GM18909 (cell line): ENCODE data around the gene LGALS9.
"Not testable (repeated sequence)": the region's sequence is repeated elsewhere in the genome, so short reads cannot be mapped to it uniquely, and the experiment has no call there.

Experiments used
- ATAC-seq: cut with Tn5 transposase; IDR thresholded peaks from one replicate; pipeline ENCODE4 v1.9.1; 2021; ENCODE audit warnings: mild to moderate bottlenecking; ENCODE audit not compliant: unreplicated experiment, poor library complexity

LGALS9 gene

DNA sequence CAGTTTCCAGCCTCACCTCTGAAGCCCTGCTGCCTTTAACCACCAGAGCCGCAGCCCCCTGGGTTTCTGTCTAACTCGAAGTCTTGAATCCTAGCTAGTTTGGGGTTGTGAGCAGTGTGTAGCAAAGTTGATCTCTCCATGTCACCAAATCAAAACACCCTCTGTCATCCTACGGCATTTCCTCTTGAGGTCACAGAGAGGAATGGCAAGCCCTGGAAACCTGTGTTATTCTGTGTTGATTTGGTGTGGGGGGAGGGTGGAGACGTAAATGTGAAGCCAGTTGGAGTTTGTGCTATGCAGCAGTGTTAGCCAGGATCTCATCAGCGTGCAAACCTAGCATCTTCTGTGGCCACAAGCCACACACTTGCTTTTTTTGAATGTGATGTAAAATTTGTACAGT lies 5.1 kb upstream of the LGALS9 start:
- ATAC-seq = no peak

DNA sequence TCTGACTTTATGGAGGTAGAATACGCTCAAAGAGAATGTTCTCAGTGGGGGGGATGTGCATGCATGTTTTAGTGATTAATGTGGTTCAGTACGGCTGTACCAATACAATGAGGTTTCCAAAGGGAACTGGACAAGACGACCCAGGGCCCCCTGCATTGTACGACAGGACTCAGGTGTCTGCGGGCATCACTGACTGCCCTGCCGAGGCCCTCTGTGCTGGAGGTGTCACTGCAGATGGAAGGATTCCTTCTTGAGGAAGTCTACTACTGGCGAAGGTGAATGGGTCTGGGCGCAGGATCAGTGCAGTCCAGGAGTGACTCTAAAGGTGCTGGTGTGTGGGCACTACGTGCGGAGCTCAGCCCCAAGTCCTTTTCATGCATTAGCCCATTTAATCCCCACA lies 3.5 kb upstream of the LGALS9 start:
- ATAC-seq = no peak

DNA sequence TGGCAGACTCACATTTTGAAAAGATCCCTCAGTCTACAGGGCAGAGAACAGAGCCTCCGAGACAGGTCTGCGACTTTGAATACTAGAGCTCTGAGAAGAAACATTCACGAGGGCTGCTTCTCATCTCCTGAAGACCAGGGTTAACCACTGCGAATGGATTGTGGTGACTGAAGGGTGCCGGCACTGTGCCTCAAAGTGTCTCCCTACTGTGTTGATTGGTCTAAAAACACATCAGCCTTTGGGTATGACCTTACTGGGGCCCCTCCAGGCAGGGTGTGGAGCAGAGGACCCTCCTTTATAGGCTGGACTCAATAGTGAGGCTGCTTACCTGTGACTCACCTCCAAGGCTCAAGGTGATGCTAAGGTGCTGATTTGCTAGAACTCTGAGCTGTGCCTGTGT lies 2.6 kb upstream of the LGALS9 start:
- ATAC-seq = no peak

DNA sequence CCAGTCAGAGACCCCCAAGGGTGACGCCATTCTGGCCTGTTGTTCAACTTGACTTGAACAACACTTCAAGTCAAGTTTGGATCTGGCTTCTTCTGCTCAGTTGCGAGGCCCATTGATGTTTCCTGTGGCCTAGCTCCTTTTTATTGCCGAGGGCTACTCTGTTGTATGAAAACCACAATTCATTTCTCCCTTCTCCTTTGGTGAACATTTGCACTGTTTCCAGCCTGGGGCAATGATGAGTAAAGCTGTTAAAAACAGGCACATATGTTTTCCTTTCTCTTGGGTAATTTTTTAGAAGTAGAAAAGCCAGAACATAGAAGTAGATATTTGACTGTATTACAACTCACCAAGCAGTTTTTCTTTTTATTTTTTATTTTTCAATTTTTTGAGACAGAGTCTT lies 1.7 kb upstream of the LGALS9 start:
- not testable (repeated sequence) for ATAC-seq

DNA sequence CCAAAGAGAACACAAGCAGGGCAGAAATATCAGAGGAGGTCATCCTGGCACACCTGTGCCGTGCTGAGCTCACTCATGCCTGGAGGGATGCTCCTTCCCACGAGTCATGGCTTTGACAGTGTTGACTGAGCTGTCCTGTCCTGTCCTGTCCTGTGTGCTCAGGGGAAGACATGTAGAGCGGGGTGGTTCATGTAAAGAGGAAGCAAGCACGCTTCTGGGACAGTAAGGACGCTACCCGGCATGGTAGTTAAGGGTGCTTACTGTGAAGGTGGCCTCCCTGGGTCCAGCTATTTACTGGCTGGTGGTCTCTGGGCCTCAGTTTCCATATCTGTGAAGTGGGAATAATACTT lies 398 bp downstream of the LGALS9 start:
- peak; percentile 51 for ATAC-seq

DNA sequence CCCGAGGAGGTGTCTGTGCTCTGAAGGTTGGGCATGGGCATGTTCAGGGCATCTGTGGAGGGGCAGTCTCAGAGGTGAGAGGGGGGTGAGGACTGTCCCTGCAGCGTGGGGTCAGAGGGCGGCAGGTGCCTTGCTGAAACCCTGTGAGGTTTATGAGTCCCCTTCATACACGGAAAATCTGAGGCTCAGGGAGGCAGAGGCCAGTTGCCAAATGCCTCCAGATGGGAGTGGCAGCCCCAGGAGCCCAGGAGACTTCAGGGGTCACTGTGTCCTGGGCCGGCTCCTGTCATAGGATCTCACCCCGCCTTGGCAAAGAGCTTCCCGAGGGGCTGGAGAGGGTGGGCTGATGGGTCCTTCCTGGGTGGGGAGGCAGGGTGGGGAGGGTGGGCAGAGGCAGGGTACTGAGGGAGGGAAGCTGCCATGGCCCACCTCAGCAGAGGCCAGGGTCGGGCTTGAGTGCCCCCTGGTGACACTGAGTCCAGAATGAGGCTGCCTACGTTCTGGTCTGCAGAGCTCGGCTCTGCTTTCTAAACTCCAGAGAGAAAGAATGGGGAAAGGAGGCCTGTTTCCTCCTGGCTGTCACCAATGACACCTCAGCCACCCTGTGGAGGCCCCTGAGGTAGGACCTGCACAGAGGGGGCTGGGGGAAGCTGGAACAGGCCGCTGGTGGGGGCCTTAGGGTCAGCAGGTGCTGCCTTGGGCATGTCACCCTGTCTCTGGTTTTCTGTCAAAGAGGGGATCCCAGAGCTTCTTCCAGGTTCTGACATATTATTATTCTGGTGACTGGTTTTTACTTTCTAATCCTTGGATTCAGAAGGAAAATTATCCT lies 1.1 kb downstream of the LGALS9 start:
- no peak for ATAC-seq

DNA sequence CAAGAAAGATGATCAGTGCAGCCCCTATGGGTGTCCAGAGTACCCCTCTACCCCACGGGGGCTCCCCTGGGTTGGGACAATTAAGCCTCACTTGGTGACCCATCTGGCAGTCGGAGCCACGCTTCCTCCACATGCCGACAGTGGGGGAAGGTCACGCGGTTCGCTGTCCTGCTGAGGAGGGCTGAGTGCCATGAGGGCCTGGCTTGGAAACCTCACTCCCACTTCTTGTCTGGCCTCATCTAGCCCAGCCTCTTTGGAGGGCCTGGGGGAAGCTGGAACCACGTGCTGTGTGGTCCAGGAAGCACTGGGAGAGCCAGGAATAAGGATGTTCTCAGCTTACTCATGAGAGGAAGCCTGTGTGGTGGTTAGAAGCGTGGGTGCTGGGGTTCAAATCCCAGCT lies 1.8 kb downstream of the LGALS9 start:
- ATAC-seq = not testable (repeated sequence)

DNA sequence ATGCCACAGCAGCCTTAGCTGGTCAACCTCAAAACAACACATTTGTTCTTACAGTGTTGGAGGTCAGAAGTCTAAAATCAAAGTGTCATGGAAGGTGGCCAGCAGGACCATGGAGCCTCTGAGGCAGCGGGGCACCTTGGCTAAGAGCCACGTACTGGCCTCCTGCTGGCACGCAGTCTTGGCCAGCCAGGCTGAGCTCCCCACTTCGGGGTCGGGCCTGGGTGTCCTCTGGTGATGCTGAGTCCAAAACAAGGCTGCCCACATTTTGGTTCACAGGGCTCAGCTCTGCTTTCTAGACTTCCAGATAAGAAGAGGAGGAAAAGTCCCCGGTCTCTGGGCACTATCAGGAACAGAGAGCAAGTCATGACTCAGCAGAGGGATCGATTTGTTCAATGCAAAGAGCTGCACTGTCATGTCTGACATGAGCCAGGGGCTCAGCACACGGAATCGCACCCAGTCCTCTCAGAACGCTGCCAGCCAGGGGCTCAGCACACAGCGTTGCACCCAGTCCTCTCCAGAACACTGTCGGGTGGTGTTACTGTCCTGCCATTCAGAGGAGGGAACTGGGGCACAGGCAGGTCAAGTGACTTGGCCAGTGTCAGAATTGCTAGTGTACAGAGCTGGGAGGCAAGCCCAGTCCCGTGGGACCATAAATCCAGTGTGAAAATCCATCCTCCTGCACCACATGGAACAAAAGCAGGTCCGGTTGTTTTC lies 2.5 kb downstream of the LGALS9 start:
- ATAC-seq = no peak

DNA sequence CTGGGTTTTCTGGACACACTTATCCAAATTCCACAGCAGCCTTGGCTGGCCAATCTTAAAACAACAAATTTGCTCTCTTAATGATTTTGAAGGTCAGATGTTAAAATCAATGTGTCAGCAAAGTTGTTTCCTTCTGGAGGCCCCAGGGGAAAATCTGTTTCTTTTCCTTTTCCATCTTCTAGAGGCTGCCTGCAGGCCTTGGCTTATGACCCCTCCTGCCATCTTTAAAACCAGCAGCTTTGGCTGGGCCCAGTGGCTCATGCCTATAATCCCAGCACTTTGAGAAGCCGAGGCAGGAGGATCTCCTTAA lies 3.0 kb downstream of the LGALS9 start:
- no peak for ATAC-seq

DNA sequence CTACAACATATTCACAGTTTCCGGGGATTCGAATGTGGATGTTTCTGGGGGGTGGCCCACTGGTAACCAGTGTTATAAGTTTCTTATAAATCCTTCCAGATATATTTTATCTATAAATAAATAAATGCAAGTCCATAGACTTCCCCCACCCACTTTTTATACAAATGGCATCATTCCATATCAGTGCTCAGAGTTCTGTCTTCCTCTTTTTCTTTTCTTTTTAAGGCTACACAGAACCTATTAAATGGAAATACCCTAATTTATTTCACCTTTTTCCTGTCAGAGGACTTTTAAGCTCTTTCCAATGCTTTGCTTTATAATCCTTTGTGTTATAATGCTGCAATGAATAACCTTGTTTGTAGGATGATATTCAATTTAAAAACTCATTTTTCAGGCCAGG lies 3.8 kb downstream of the LGALS9 start:
- ATAC-seq = no peak

DNA sequence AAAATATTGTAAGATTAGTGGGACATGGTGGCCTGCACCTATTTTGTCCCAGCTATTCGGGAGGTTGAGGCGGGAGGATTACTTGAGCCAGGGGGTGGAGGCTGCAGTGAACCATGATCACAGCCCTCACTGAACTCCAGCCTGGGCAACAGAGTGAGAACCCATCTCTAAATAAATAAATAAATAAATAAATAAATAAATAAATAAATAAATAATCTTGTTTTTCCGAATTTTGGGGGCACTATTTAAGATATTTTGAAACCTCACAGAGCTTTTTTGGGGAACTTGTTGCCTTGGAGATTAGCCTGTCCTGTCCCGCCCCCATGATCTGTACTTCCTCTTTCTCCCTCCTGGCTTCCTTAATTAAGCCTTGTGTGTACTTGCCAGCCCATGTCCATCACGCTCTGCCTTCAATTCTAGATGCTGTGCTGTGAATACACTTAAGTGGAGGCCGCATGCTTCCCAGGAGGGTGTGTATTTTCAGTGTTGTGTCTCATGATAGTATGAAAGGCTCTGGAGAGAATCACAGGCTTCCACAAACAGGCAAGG lies 4.4 kb downstream of the LGALS9 start:
- peak; percentile 41 for ATAC-seq

DNA sequence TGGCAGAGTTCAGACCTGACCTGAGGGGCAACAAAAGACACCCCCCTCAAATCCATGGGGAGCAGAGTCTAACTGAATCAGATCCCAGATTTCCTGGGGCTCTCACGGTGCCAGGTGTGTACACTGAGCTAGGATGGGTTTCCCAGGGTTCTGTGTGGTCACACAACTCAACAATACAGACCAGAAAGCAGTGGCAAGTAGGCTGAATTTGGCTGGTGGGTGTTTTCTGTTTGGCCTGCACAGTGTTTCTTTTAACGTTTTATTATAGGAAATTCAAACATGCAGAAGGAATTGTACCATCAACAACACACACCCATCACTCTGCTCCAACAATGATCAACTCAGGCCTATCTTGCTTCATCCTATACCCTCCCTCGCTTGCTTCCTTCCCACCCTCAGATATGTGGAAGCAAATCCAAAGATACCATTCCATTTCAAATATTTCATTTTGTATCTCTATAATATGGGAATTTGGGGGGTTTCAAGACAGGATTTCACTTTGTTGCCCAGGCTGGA lies 5.1 kb downstream of the LGALS9 start:
- ATAC-seq = not testable (repeated sequence)

DNA sequence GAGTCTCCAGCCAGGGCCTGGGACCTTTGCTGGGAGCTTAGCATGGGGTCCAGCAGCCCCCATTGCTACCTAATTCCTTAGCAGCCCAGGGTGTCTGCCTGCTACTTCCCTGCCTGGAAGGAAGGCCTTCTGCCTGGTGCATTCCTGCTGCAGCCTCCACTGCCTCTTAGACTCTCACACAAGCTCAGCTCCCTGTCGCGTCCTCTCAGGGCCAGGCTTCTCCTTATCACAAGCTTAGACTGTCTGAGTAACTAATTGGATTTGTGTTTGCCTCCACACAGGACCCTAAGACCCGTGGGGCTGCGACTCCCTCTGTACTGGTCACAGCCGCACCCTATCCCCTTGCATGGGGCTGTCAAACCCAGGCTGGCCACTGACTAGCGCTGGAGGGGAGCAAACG lies 6.8 kb downstream of the LGALS9 start:
- ATAC-seq = not testable (repeated sequence)

DNA sequence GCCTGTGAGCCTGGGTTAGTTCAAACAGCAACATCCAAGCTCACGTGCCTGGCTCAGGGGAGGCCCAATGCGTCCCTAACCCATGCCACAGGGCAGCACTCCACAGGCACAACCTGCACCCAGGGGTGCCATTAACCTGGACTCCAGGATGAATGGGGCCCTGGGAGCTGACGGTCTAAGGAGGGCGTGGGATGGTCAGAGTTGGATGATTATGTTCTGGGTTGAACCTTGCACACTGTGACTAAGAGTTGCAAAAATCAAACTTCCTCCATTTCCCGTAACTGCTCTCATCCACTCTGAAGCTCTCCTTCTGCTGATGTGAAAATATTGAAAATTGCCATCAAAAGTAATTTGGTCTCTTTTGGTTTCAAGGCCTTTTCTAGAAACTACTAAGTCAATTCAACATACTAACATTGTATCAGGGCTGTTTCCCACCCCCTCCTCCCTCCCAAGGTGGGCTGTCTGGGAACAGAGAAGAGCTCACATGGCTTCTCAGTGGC lies 7.5 kb downstream of the LGALS9 start:
- not testable (repeated sequence) for ATAC-seq

DNA sequence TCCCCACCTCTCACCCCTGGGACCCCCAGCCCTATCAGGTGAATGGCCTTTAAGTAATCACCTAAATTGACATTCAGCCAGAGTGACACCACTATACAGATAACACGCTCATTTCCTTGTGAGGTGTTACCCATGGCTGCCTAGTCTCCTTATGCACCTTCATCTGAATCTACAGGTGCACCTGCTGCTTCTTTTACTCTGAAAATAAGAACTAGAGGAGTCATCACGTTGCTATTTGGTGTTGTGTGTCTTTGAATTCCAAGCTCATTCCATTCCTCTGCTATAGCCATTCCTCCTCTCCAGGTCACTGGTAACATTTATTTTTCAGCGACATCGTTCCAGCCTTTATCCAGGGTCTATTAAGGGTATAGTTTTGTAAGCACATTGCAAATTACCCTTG lies 9.8 kb downstream of the LGALS9 start:
- ATAC-seq = no peak

DNA sequence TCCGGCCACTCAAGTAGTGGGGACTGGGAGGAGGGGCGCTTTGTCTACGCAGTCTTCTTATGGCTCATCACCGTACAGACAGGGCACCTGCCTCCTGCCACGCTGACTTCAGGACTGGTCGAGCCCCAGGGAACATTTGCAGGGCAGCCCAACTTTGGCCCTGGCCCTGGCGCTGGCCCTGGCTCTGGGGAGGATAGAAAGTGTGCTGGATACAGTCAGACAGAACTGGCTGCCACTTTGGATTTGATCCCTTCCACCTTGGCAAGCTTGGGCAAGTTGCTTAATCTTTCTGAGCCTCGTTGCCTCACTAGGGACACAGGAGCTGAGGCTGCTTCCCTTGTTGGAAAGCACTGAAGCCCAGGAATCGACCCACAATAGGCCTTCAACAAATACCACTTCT lies 13.6 kb downstream of the LGALS9 start:
- ATAC-seq = no peak

DNA sequence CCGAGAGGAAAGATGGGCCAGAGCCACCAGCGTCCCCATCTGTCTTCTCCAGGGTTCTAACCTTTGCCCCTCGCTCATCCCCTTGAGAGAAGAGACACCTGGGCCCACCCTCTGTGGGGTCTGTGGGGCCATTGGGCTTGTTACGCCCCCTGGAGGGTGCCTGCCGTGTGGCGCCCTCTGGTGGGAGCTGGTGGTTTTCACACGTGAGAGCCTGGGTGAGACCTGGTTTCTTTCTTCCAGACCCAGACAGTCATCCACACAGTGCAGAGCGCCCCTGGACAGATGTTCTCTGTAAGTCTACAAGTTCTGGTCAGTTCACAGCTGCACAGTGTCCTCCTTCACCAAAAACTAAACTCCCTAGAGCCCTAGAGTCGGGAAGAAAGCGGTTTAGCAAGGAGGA lies 14.6 kb downstream of the LGALS9 start:
- ATAC-seq = not testable (repeated sequence)

DNA sequence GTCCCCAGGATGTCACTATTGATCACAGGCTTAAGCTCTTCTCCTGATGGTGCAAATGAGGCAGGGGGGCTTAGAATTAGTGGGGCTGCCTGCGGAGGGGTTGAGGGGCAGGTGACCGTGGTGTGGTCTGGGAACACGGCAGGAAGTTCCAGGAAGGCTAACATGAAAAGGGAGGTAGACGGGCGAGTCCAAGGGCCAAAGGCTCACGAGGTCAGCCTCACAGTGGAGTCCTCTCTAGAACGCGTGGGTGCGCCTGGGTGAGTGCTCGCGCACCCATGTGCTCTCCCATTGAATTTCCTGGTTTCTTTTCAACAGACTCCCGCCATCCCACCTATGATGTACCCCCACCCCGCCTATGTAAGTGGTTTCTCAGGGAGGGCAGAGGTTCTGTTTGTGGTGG lies 15.2 kb downstream of the LGALS9 start:
- no peak for ATAC-seq

DNA sequence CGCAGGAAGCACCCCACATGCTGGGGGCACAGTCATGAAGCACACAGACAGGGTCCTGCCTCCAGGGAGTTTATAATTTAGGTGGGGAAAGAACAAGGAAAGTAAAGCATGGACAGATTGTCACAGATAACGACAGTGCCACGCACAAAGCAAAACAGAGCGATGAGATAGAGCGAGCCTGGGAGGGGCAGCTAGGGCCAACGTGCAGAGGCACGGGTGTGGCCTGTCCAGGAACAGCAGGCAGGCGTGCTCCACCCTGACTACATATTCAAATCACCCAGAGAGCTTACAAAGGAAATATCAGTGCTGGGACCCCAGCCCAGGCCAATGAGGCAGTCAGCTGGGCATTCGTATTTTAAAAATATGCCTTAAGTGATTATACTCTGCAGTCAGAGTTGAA lies 16.8 kb downstream of the LGALS9 start:
- no peak for ATAC-seq

DNA sequence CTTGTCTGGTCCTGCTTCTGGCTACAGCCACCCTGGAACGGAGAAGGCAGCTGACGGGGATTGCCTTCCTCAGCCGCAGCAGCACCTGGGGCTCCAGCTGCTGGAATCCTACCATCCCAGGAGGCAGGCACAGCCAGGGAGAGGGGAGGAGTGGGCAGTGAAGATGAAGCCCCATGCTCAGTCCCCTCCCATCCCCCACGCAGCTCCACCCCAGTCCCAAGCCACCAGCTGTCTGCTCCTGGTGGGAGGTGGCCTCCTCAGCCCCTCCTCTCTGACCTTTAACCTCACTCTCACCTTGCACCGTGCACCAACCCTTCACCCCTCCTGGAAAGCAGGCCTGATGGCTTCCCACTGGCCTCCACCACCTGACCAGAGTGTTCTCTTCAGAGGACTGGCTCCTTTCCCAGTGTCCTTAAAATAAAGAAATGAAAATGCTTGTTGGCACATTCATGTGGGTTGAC lies 18.2 kb downstream of the LGALS9 start:
- not testable (repeated sequence) for ATAC-seq

DNA sequence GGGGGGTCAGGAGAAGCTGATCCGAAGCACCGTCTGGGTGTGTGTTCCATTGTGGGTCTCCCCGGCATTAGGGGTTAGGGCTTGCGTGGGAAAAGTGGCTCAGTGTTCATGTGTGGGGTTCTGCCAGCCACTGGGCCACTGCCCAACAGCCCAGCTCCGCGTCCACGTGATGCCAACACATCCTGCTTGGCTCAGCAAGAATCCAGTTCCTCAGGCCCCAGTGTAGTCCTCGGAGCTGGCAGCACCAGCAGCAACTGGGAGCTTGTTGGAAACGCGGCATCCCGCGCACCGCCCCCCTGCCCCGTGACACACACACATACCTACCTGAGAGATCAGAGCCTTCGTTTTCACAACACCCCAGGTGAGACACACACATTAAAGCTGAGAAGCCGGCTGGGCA lies 18.9 kb downstream of the LGALS9 start:
- ATAC-seq = no peak
